RCC 7860 (cell line): ENCODE measurements around the gene ZFYVE21.
"Not testable (repeated sequence)": the region's sequence is repeated elsewhere in the genome, so short reads cannot be mapped to it uniquely, and the experiment has no call there.

Experiments used
- DNase-seq: peaks from one replicate; pipeline ENCODE4 v3.0.0-alpha.2; 2015; ENCODE audit warnings: low spot score
- FAIRE-seq: peaks from 2 replicates; lab custom pipeline; 2012; peaks lifted over from hg19 to GRCh38; lab: Jason Lieb, UNC

ZFYVE21 gene

GRCh38 chr14:103691655-103692054 is 24.0 kb upstream of the ZFYVE21 start:
- not testable (repeated sequence) for FAIRE-seq, DNase-seq

GRCh38 chr14:103692159-103692558 is 23.5 kb upstream of the ZFYVE21 start:
- no peak for DNase-seq
- FAIRE-seq: no peak

DNA sequence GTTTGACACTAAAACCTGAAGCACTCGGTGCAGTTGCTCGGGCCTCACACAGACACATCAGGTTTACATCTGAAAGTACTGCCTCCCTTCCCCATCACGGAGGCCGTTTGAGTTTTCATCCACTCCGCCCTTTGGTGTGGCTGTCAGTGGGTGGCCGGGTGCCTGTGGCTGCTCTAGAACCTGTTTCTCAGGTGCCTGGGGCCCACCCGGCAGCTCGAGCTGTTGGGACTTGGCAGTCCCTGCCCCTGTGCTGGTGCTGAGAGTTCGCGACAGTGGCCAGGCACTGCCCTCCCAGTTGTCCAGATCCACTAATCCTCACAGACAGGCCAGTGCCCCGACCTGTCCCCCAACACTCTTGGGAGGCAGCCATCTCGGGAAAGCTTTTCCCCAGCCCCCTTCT is 22.7 kb upstream of the ZFYVE21 start:
- FAIRE-seq (no peak), DNase-seq (no peak)

DNA sequence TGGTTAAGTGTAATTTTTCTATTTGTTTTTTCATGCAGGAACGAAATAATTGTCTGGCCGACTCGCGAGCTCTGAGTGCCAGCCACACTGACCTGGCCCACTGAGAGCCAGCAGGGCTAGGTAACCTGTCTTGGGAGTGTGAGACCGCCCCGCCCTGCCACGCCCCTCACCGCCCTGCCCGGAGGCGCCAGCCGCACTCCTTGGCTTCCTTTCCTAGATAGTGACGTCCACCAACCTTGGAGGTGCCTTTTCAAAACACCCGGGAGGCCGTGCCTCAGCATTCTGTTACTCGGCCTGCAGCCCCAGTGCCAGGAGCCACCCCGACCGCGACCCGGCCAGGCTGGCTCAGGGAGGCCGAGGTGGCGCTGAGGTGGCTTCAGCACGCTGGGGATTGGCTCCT is 22.1 kb upstream of the ZFYVE21 start:
- FAIRE-seq: no peak
- no peak for DNase-seq

- no peak for FAIRE-seq
- DNase-seq: no peak
These were observed 21.0 kb upstream of the ZFYVE21 start for GRCh38 chr14:103694572-103695026.

- DNase-seq (no peak), FAIRE-seq (no peak)
These were observed 20.1 kb upstream of the ZFYVE21 start for GRCh38 chr14:103695296-103696069.

DNA sequence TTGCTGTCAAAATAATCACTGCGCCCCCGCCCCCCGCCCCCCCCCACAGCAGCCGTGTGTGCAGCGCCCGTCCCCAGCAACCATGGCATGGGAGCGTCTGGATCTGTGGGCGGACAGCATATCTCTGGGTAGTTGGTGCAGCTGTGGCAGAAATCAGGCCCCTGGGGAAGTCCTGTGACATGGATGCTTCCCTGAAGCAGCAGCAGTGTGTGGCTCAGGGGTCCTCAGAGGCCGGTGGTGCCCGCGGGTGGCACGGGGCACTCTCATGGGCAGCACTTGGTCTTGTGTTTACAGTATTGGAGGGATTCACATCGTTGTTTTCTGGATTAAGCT is 19.6 kb upstream of the ZFYVE21 start:
- FAIRE-seq: no peak
- no peak for DNase-seq

- FAIRE-seq (no peak), DNase-seq (no peak)
These were observed 19.0 kb upstream of the ZFYVE21 start for GRCh38 chr14:103696466-103697071.

DNA sequence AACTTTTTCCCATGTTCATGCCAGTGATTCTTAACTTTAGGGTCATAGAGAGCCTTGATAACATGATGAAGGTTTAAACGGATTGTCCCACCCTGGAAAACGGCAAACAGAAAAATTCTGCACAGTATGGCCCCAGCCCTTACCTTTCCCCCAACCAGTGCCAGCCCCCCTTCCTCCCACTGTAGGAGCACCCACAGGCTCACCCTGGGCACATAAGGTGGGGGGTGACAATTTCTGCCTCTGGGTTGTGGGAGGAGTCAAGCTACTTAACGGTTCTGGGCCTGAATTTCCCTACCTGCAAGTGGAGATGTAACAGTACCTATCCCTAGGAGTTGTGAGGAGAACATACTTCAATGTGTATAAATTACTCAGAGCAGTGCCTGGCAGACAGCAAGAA is 18.4 kb upstream of the ZFYVE21 start:
- no peak for DNase-seq
- FAIRE-seq: no peak

- FAIRE-seq: no peak
These were observed 17.8 kb upstream of the ZFYVE21 start for GRCh38 chr14:103697603-103698379.

DNA sequence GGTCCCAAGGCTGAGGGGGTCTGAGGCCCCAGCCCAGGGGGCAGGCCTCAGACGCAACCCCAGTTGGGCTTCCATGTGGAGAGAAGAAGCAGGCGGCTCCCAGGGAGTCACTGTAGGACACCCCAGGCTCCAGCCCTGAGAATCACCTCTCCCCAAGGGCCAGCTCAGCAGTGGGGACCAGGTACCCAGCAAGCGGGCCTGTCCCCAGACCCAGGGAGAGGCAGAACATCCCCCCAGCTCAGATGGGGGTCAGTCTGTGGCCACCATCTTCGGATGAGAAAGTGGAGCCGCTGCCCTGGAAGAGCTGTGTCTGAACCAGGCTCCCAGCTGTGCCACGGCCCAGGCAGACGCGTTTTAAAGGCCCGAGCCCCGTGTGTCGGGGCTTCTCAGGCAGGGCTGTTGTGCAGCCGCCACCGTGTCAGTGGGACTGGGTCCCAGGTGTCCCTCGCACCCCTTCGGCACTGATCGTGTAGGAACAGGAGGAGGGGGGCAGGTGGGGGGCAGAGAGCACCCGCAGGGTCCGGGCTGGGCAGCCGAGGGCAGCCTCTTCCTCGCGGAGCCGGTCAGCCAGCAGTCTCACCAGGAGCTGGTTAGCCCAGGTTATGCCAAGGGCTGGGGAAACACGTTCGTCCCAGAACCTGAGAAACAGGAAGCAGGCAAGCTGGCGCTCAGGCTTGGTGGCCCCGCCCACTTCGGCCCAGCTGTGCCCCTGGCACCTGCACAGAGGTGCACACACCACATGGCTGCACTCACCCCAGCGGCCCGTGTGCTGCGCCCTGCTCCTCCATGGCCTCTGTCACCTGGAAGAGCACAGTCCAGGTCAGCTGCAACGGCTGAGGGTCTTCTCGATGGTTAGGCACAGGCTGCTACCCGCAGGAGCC is 17.0 kb upstream of the ZFYVE21 start:
- FAIRE-seq: no peak
- no peak for DNase-seq

More at GRCh38 chr14:103697603-103698379, 17.8 kb upstream of the ZFYVE21 start:
- no peak for DNase-seq

GRCh38 chr14:103699261-103699661 is 16.3 kb upstream of the ZFYVE21 start:
- FAIRE-seq: no peak

GRCh38 chr14:103699901-103700752 is 15.5 kb upstream of the ZFYVE21 start:
- no peak for DNase-seq
- no peak for FAIRE-seq

More at GRCh38 chr14:103699261-103699661, 16.3 kb upstream of the ZFYVE21 start:
- no peak for DNase-seq

GRCh38 chr14:103700753-103701490 is 14.7 kb upstream of the ZFYVE21 start:
- FAIRE-seq (no peak), DNase-seq (no peak)

- FAIRE-seq: no peak
- DNase-seq: no peak
These were observed 13.5 kb upstream of the ZFYVE21 start for GRCh38 chr14:103702095-103702494.

- FAIRE-seq: no peak
- no peak for DNase-seq
These were observed 12.8 kb upstream of the ZFYVE21 start for GRCh38 chr14:103702497-103703432.

- FAIRE-seq: no peak
- no peak for DNase-seq
These were observed 11.9 kb upstream of the ZFYVE21 start for GRCh38 chr14:103703433-103704385.
